Measurements from ENCODE around the gene ZSCAN21.

The ZSCAN21 gene

GRCh38 chr7:100101016-100101862, 51.7 kb downstream of the ZSCAN21 start, which contains the start of the genes AP4M1 and MCM7:
Gene AP4M1, plus strand, starts transcription at chr7:100101643. Its CDS starts 72 bp downstream, at chr7:100101715.
Gene MCM7, minus strand, starts transcription at chr7:100101397. Its CDS starts 103 bp downstream, at chr7:100101294.
- peak; percentile 99 for DNase-seq

- no peak for DNase-seq
Observed at GRCh38 chr7:100102950-100103840, 53.6 kb downstream of the ZSCAN21 start.

- no peak for DNase-seq
Observed at GRCh38 chr7:100105534-100105933, 56.0 kb downstream of the ZSCAN21 start.

- no peak for DNase-seq
Observed at GRCh38 chr7:100106633-100107032, 57.1 kb downstream of the ZSCAN21 start.

GRCh38 chr7:100107125-100107737, 57.7 kb downstream of the ZSCAN21 start:
- no peak for DNase-seq

- no peak for DNase-seq
Observed at GRCh38 chr7:100107890-100108289, 58.3 kb downstream of the ZSCAN21 start.

GRCh38 chr7:100109521-100110163, 60.1 kb downstream of the ZSCAN21 start:
- no peak for DNase-seq

GRCh38 chr7:100111156-100111555, 61.6 kb downstream of the ZSCAN21 start:
- no peak for DNase-seq

GRCh38 chr7:100111914-100112313, 62.3 kb downstream of the ZSCAN21 start:
- DNase-seq, result no peak
